SHP77 (cell line): ENCODE data around the gene KLB.
"Not testable (repeated sequence)": the region's sequence is repeated elsewhere in the genome, so short reads cannot be mapped to it uniquely, and the experiment has no call there.

Experiments
- DNase-seq, 2 experiments: peaks; one replicate each; lab custom pipeline; 2025; lab: John Stamatoyannopoulos, UW

KLB gene

GRCh38 chr4:39406763-39407583 is at the start of gene KLB:
KLB (plus strand) TSS chr4:39406930; CDS start chr4:39406950, 20 bp downstream.
- no peak for DNase-seq

DNA sequence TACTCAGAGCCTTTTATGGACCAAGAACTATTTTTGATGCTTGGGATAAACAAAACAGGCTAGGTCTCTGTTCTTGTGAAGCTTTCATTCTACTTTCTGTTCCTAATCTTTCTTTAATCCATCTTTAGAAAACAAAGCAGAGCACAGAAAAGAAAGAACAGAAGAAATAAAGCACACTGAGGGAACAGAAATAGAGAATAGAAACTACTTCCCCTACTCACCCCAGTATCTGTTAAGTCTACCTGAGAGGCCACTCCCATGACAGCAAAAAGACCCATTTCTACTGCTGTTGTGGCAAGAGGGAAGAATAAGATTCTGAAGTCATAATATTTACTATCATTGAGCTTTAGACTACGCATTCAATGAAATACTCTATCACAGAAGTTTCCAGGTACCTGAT is 49.7 kb upstream of the KLB start:
- no peak for DNase-seq

- DNase-seq = not testable (repeated sequence)
These were observed 46.1 kb upstream of the KLB start for GRCh38 chr4:39360611-39361010.

- DNase-seq = no peak
These were observed 43.9 kb upstream of the KLB start for GRCh38 chr4:39362827-39363226.

- no peak for DNase-seq
These were observed 42.8 kb upstream of the KLB start for GRCh38 chr4:39363773-39364393.

DNA sequence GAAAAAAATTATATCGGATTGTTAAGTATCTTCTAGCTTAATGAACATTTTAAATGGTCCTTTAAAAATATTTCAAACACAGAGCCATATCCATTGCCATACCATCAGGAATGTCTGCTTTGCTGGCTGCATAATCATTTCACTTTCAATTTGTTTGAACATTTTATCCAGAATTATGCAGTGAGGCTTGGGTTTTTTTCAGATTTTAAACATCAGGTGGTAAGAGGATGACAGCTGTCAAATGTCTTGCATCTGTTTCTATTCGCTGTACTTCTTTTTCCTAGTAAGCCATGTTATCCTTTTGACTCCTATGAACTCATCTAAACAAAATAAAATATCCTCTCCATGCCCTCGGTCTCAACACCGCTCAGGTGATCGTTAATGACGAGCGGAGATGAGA is 41.4 kb upstream of the KLB start:
- DNase-seq = no peak

DNA sequence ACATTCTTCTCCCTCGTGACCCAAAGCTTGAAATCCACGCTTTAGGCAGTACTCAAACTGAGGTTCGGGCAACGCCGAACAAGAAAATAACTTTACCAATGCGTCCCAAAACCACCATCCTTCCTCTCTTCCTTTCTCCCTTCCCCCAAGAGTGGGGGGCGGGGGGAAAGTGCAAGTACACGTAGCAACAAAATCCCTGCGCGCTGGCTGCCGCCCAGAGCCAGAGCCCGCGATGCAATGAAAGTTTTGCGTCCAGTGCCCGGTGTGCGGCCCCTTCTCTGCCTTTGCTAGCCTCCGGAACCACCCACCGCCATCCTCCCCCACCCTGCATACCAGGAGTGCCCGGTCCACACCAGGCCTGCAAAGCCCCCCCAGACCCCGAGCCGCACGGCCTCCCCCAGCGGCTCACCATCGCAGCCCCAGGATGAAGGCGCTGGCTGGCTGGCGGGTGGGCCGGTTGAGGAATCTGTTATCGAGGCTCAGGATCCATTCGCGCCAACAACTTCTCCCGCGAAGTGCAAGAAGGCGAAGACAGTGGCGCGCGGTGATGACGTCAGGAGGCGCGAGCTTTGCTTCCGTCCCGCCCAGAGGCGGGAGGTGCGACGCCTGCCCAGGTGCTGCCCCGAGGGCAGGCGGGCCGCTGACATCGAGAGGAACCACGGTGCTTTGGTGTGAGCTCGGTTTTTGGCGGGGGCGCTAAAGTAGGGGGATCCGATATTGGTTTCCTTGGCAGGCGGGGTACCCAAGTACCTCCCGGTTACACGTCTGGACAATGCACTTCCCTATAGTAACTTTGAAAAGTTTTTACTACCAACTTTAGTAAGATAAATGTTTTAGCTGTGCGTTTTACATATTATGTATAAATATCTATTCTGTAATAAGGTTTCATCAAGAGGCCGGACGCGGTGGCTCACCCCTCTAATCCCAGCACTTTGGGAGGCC is 40.6 kb upstream of the KLB start, which contains the start of gene RFC1:
TSS of gene RFC1 (minus strand) at position 533 of the 942 bp plus-strand sequence. CDS start at position 412, 121 bp downstream.
- DNase-seq = peak; percentile 55 to 67

DNA sequence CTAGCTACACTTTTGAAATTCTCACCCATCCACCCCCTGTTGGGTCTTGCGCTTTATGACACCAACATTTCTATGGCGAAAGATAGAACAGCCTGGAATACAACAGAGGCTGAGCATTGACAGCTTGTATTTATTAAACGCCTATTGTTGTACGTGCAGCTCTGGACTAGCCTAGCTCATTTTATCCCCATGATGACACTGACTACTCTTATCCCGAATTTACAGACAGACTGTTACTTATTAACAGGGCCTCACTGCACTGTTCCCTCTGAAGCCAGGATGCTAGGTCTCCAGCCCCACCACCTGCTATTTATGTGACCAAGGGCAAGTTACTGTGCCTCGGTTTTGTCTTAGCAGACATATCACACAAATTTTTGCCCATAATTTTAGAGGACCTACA is 39.6 kb upstream of the KLB start:
- no peak for DNase-seq

DNA sequence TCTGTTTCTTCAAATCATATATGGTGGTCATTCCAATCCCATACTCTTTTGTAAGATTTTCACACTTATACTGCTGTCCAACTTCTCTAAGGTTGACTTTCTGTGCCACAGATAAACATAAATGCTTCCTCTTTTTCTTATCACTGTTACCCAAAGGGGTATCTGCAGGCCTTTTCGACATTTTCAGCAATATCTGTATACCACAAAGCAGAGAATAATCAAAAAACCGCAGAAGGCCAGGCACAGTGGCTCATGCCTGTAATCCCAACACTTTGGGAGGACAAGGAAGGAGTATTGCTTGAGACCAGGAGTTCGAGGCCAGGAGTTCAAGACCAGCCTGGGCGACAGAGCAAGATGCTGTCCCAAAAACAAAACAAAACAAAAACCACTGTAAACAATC is 37.4 kb upstream of the KLB start:
- no peak for DNase-seq

- DNase-seq = not testable (repeated sequence)
These were observed 35.5 kb upstream of the KLB start for GRCh38 chr4:39371209-39371608.

DNA sequence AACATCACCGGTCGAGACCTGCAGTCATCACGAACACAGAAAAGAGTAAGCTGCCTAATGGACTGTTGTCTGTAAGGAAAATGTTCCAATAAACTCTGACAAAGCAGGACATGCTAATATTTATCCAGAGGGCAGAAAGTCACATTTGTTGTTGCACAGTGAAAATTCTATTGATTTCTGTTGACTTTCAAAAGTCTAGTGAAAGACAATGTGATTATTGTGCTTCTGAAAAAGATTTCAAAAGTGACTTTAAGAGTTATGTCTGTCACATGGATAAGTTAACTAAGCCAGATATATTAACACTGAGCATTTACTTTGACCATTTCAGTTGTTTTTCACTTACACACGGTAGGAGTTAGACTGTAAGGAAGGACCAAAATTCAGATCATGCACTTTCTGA is 31.3 kb upstream of the KLB start:
- DNase-seq = no peak

DNA sequence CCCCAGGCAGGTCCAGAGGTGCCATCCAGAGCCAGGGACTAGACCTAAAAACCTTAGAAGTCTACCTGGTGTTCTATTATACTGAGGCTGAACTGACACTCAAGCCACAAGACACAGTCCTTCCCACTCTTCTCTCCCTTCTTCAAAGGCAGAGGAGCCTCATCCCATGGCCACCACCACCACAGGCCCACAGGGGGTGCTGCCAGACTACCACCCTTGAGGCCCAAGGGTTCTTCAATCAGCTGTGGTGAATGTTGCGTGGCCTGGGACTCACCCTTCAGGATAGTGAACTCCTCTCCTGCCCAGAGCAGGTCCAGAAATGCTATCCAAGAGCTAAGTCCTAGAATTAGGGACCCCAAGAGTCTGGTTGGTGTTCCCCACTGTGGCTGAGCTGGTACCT is 23.0 kb upstream of the KLB start:
- DNase-seq = no peak

GRCh38 chr4:39384563-39384962 is 22.2 kb upstream of the KLB start:
- no peak for DNase-seq

GRCh38 chr4:39390603-39391002 is 16.1 kb upstream of the KLB start:
- DNase-seq = no peak

DNA sequence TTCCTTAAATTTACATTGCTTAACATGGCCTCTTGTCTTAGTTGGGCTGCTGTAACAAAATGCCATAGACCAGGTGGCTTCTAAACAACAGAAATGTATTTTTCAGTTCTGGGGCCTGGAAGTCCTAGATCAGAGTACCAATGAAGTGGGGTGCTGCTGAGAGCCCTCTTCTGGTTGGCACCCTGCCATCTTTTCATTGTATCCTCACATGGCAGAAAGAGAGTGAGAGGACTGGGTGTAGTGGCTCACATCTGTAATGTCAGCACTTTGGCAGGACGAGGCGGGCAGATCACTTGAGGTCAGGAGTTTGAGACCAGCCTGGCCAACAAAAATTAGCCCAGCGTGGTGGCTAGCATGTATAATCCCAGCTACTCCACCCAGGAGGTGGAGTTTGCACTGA is 12.0 kb upstream of the KLB start:
- DNase-seq = no peak

DNA sequence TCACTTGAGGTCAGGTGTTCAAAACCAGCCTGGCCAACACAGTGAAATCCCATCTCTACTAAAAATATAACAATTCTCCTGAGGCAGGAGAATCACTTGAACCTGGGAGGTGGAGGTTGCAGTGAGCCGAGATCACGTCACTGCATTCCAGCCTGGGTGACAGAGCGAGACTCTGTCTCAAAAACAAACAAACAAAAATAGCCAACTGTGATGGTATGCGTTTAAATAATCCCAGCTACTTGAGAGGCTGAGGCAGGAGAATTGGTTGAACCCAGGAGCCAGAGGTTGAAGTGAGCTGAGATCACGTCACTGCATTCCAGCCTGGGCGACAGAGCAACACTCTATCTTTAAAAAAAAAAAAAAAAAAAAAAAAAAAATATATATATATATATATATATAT is 5.1 kb upstream of the KLB start:
- DNase-seq = not testable (repeated sequence)

DNA sequence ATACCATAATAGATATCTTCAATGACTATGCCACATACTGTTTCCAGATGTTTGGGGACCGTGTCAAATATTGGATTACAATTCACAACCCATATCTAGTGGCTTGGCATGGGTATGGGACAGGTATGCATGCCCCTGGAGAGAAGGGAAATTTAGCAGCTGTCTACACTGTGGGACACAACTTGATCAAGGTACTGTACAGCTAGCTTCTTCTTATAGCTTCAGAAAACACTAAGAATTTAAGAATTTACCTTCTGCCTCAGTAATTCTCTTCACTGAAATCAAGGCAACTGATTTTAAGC is 805 bp downstream of the KLB start:
- DNase-seq = no peak

DNA sequence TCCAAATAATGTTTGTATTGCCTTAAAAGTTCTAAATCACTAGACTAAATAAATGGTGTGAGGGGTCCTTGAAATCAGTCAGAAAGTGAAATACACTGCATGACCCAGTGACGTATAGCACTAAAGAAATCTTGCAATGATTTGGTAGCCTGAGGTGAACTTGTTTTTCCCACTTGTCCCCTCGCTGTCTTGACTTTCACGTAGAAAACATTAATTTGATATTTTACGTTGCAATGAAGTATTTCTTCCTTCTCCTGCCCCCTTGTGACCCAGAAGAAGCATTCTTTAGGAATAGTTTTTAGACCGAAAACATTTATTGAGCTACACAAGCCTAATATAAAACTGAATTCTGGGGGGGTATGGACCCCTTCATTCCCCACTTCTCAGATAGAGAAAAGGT is 3.7 kb downstream of the KLB start:
- DNase-seq = no peak

DNA sequence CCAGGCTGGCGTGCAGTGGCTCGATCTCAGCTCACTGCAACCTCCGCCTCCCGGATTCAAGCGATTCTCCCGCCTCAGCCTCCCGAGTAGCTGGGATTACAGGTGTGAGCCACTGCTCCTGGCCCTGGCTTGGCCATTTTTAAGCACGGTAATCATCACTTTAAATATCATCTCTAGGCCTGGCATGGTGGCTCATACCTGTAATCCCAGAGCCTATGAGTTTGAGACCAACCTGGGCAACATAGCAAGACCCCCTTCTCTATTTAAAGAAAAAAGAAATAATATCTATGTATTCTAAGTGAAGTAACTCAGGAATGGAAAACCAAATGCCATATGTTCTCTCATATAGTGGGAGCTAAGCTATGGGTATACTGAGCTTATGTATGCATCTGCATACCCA is 4.8 kb downstream of the KLB start:
- not testable (repeated sequence) for DNase-seq

DNA sequence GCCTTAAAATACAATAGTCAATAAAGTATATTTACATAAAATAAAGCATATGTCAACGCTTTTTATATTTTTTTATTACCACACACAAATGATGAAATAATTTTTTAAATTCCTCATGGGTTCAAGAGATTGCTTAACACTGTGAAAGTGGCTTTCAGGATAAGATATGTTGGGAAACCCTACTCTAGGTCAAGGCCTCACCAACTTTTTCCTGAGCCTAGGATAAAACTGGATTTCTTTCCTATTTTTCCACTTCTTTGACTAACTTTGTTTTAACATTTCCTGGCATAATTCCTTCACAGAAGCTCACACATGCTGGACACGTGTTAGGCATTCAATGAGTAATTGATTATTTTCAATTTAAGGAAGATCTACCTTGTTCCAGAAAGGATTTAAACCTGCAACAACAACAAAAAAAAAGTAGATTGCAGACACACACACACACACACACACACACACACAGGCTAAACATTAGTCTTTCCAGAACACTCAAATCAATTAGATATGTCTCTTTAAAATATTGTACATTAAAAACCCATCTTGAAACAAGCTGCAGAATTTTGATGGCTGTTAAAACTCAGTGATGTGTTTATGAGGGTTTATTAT is 9.1 kb downstream of the KLB start:
- DNase-seq = no peak

- no peak for DNase-seq
These were observed 15.5 kb downstream of the KLB start for GRCh38 chr4:39422247-39422646.

DNA sequence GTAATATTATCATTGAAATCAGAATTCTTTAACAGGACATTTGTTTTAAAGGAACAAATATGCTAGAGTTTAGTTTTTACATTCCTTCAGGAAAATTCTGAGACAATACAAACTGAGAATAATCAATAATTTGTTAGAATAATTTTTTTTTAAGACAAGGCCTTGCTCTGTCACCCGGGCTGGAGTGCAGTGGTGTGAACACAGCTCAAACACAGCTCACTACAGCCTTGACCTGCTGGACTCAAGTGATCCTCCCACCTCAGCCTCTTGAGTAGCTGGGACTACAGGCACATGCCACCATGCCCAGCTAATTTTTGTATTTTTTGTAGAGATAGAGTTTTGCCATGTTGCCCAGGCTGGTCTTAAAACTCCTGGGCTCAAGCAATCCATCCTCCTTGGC is 18.6 kb downstream of the KLB start:
- not testable (repeated sequence) for DNase-seq
